ENCODE results near the gene GSG1L2. TPM values are rescaled to one million over a fixed set of nuclear protein-coding genes. Genes with fewer than 3 reads are reported as not detected.

The GSG1L2 gene
- total and polyA plus RNA-seq, 4 donors: not detected

DNA sequence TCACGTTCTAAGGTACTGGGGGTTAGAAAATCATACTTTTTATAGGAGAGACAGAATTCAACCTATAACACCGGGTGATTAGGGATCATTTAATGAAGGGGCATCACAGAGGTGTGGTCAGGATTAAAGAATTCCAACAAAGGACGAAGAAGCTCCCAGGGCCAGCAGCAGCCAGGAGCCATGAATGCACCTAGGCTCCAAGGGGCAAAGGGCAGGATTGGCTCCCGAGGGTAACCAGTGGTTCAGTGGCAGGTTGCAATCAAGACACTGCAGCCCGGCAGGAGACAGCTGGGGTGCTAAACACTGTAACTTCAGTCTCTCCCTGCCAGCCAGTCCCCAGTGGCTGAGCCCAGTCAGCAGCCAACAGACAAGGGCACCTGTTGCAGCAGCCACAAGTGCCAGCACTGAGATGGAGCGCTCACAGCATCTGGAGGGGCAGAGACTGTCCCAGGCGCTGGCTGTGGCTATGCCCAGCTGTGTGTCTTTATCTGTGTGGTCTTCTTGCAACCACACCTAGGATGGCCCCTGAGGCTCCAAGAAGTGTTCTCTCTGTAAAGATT, 54.4 kb downstream of the GSG1L2 start:
- WGBS: 67% methylated on average over 7 of the region's 7 CpGs
- Histone ChIP-seq H3K9me3 (ENCODE audit: control insufficient read depth in 4 of 4, low read length in 3 of 4) (no peaks in the 10 kb centered on the region), H3K4me3 (ENCODE audit: low read depth in 1 of 3, low read length in 3 of 3) (no peak overlapping the region), H3K9ac (ENCODE audit: low read depth in 1 of 2, low read length in 2 of 2) (no peak overlapping the region), H3K27me3 (ENCODE audit: control insufficient read depth in 4 of 4, insufficient read depth in 4 of 4, low read length in 3 of 4) (no peaks in the 10 kb centered on the region), H3K36me3 (ENCODE audit: control insufficient read depth in 4 of 4, insufficient read depth in 3 of 4, low read depth in 1 of 4, low read length in 3 of 4) (no peaks in the 10 kb centered on the region), H3K27ac (ENCODE audit: low read depth in 1 of 2, low read length in 2 of 2) (no peak overlapping the region), H3K4me1 (ENCODE audit: control insufficient read depth in 4 of 4, insufficient read depth in 4 of 4, low read length in 3 of 4) (no peaks in the 10 kb centered on the region)
- TF ChIP-seq HNF4A (conservative IDR thresholded peaks at IDR 0.05) (no peak), RXRA (IDR thresholded peaks at IDR 0.05) (no peak), SP1 (IDR thresholded peaks at IDR 0.05) (no peak), HNF4G (IDR thresholded peaks at IDR 0.05) (no peak), RAD21 (IDR thresholded peaks at IDR 0.05) (no peak), FOXA2 (IDR thresholded peaks at IDR 0.05) (no peak), JUND (IDR thresholded peaks at IDR 0.05) (no peak), GABPA (IDR thresholded peaks at IDR 0.05 in 1 of 2, conservative IDR thresholded peaks at IDR 0.05 in 1 of 2) (no peak), YY1 (IDR thresholded peaks at IDR 0.05) (no peak), NR2F2 (IDR thresholded peaks at IDR 0.05) (no peak), EGR1 (IDR thresholded peaks at IDR 0.05; ENCODE audit: low read depth in 2 of 2) (no peak), FOXA1 (IDR thresholded peaks at IDR 0.05) (no peak), TAF1 (conservative IDR thresholded peaks at IDR 0.05) (no peak)
- TF ChIP-seq, protein P1, sequence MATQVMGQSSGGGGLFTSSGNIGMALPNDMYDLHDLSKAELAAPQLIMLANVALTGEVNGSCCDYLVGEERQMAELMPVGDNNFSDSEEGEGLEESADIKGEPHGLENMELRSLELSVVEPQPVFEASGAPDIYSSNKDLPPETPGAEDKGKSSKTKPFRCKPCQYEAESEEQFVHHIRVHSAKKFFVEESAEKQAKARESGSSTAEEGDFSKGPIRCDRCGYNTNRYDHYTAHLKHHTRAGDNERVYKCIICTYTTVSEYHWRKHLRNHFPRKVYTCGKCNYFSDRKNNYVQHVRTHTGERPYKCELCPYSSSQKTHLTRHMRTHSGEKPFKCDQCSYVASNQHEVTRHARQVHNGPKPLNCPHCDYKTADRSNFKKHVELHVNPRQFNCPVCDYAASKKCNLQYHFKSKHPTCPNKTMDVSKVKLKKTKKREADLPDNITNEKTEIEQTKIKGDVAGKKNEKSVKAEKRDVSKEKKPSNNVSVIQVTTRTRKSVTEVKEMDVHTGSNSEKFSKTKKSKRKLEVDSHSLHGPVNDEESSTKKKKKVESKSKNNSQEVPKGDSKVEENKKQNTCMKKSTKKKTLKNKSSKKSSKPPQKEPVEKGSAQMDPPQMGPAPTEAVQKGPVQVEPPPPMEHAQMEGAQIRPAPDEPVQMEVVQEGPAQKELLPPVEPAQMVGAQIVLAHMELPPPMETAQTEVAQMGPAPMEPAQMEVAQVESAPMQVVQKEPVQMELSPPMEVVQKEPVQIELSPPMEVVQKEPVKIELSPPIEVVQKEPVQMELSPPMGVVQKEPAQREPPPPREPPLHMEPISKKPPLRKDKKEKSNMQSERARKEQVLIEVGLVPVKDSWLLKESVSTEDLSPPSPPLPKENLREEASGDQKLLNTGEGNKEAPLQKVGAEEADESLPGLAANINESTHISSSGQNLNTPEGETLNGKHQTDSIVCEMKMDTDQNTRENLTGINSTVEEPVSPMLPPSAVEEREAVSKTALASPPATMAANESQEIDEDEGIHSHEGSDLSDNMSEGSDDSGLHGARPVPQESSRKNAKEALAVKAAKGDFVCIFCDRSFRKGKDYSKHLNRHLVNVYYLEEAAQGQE (IDR thresholded peaks at IDR 0.05): no peak
- TF ChIP-seq, protein P2, sequence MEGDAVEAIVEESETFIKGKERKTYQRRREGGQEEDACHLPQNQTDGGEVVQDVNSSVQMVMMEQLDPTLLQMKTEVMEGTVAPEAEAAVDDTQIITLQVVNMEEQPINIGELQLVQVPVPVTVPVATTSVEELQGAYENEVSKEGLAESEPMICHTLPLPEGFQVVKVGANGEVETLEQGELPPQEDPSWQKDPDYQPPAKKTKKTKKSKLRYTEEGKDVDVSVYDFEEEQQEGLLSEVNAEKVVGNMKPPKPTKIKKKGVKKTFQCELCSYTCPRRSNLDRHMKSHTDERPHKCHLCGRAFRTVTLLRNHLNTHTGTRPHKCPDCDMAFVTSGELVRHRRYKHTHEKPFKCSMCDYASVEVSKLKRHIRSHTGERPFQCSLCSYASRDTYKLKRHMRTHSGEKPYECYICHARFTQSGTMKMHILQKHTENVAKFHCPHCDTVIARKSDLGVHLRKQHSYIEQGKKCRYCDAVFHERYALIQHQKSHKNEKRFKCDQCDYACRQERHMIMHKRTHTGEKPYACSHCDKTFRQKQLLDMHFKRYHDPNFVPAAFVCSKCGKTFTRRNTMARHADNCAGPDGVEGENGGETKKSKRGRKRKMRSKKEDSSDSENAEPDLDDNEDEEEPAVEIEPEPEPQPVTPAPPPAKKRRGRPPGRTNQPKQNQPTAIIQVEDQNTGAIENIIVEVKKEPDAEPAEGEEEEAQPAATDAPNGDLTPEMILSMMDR (IDR thresholded peaks at IDR 0.05; ENCODE audit: low read depth, low read length, missing input control): no peak
- TF ChIP-seq, protein P3, sequence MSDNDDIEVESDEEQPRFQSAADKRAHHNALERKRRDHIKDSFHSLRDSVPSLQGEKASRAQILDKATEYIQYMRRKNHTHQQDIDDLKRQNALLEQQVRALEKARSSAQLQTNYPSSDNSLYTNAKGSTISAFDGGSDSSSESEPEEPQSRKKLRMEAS (IDR thresholded peaks at IDR 0.05): no peak
- TF ChIP-seq, protein P4, sequence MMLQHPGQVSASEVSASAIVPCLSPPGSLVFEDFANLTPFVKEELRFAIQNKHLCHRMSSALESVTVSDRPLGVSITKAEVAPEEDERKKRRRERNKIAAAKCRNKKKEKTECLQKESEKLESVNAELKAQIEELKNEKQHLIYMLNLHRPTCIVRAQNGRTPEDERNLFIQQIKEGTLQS (IDR thresholded peaks at IDR 0.05): no peak
- TF ChIP-seq, protein P5, sequence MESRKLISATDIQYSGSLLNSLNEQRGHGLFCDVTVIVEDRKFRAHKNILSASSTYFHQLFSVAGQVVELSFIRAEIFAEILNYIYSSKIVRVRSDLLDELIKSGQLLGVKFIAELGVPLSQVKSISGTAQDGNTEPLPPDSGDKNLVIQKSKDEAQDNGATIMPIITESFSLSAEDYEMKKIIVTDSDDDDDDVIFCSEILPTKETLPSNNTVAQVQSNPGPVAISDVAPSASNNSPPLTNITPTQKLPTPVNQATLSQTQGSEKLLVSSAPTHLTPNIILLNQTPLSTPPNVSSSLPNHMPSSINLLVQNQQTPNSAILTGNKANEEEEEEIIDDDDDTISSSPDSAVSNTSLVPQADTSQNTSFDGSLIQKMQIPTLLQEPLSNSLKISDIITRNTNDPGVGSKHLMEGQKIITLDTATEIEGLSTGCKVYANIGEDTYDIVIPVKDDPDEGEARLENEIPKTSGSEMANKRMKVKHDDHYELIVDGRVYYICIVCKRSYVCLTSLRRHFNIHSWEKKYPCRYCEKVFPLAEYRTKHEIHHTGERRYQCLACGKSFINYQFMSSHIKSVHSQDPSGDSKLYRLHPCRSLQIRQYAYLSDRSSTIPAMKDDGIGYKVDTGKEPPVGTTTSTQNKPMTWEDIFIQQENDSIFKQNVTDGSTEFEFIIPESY (IDR thresholded peaks at IDR 0.05): no peak
- no peak for DNase-seq (ENCODE audit: low spot score)

All from liver (tissue), 9 donors.